GM18907 (cell line): ENCODE results near the gene RNF208.

Source experiments
- ATAC-seq: cut with Tn5 transposase; IDR thresholded peaks from one replicate; pipeline ENCODE4 v1.9.1; 2021; ENCODE audit warnings: mild to moderate bottlenecking, moderate library complexity; ENCODE audit not compliant: unreplicated experiment

The RNF208 gene

GRCh38 chr9:137178201-137178938 is 43.7 kb downstream of the RNF208 start:
- no peak for ATAC-seq

GRCh38 chr9:137176302-137177182 is 45.5 kb downstream of the RNF208 start:
- no peak for ATAC-seq

GRCh38 chr9:137175345-137175961 is 46.6 kb downstream of the RNF208 start:
- no peak for ATAC-seq

- ATAC-seq: no peak
Observed at GRCh38 chr9:137174722-137175293, 47.2 kb downstream of the RNF208 start.

GRCh38 chr9:137173796-137174664 is 48.0 kb downstream of the RNF208 start:
- ATAC-seq: no peak

- ATAC-seq: no peak
Observed at GRCh38 chr9:137172901-137173795, 48.9 kb downstream of the RNF208 start.

- ATAC-seq: no peak
Observed at GRCh38 chr9:137171149-137171900, 50.7 kb downstream of the RNF208 start.

GRCh38 chr9:137170486-137171148 is 51.4 kb downstream of the RNF208 start:
- ATAC-seq: no peak
